Testis (tissue), 2 donors: ENCODE measurements around the gene SQSTM1.

Source experiments
- POLR2A ChIP-seq: fragments of 450-650 bp; IDR thresholded peaks from one replicate; pipeline ENCODE4 v1.6.1; 2017; ENCODE audit warnings: antibody characterized with exemption, mild to moderate bottlenecking, moderate library complexity
- TF ChIP-seq, protein P1 (sequence below), 3 experiments: fragments of 450-650 bp in 2 of 3; fragments of 200-600 bp in 1 of 3; sonication (generic) in 1 of 3; IDR thresholded peaks; one replicate each; pipeline ENCODE4 v1.5.1; 2016 to 2019; ENCODE audit warnings: antibody characterized with exemption in 3 of 3, mild to moderate bottlenecking in 2 of 3, moderate library complexity in 1 of 3

DNA sequence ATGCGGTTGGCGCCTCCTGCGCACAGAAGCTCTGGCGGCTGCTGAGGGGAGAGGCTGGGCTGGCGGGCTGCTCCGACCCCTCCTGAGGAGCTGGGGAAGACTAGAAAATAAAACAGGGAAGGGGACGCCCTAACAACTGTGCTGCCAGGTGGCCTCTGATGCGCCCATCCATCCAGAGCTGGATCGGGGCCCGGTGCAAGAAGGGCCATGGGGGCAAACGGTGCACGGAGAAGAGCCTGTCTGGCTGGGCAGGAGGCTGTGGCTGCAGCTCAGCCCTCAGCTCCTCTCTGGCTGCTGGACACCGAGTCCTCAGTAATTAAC lies 58.9 kb downstream of the SQSTM1 start:
- TF ChIP-seq, protein P1, sequence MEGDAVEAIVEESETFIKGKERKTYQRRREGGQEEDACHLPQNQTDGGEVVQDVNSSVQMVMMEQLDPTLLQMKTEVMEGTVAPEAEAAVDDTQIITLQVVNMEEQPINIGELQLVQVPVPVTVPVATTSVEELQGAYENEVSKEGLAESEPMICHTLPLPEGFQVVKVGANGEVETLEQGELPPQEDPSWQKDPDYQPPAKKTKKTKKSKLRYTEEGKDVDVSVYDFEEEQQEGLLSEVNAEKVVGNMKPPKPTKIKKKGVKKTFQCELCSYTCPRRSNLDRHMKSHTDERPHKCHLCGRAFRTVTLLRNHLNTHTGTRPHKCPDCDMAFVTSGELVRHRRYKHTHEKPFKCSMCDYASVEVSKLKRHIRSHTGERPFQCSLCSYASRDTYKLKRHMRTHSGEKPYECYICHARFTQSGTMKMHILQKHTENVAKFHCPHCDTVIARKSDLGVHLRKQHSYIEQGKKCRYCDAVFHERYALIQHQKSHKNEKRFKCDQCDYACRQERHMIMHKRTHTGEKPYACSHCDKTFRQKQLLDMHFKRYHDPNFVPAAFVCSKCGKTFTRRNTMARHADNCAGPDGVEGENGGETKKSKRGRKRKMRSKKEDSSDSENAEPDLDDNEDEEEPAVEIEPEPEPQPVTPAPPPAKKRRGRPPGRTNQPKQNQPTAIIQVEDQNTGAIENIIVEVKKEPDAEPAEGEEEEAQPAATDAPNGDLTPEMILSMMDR (IDR thresholded peaks at IDR 0.05), result no peak
- TF ChIP-seq POLR2A, result no peak
